SU-DHL-6 (cell line): Measurements from ENCODE around the gene C19orf81.
A peak's percentile ranks its signal among the peaks of the same experiment; 100 is the strongest.

Experiments used
- H2AFZ ChIP-seq: fragments of 200-600 bp; sonication (generic); 2 replicates; pipeline ENCODE4 v1.6.1; 2014; ENCODE audit warnings: low read depth, mild to moderate bottlenecking, moderate library complexity, mixed read lengths, antibody characterized with exemption, low read length; ENCODE audit not compliant: severe bottlenecking
- H3F3A ChIP-seq: fragments of 200-600 bp; shearing (Covaris generic); 2 replicates; pipeline ENCODE4 v1.6.0; 2016; ENCODE audit warnings: antibody characterized with exemption, mild to moderate bottlenecking; ENCODE audit not compliant: insufficient read depth
- H3K27ac ChIP-seq: fragments of 200-600 bp; sonication (generic); 2 replicates; pipeline ENCODE4 v1.5.1; 2016; ENCODE audit warnings: low read depth, mild to moderate bottlenecking, low read length, moderate library complexity, mixed read lengths
- H3K27me3 ChIP-seq: fragments of 200-600 bp; sonication (generic), shearing (Covaris generic); 2 replicates; pipeline ENCODE4 v1.6.0; 2014; ENCODE audit warnings: mild to moderate bottlenecking, low read length
- H3K36me3 ChIP-seq: fragments of 200-600 bp; sonication (generic); 2 replicates; pipeline ENCODE4 v1.6.1; 2014; ENCODE audit warnings: mild to moderate bottlenecking, low read length, mixed read lengths
- H3K4me2 ChIP-seq: fragments of 300-600, 200-600 bp; shearing (Covaris generic), sonication (generic); 2 replicates; pipeline ENCODE4 v1.6.0; 2014; ENCODE audit warnings: low read length, low read depth, mild to moderate bottlenecking; ENCODE audit not compliant: poor library complexity, severe bottlenecking
- H3K4me3 ChIP-seq: fragments of 200-600 bp; sonication (generic); 2 replicates; pipeline ENCODE4 v1.5.1; 2014; ENCODE audit warnings: antibody characterized with exemption, low read length, mild to moderate bottlenecking, mixed read lengths; ENCODE audit not compliant: insufficient read depth, poor library complexity, severe bottlenecking
- H3K79me2 ChIP-seq: fragments of 200-600 bp; sonication (generic); 2 replicates; pipeline ENCODE4 v1.6.1; 2014; ENCODE audit warnings: mild to moderate bottlenecking, low read length, moderate library complexity; ENCODE audit not compliant: insufficient read depth
- H3K9ac ChIP-seq: fragments of 200-600 bp; sonication (generic); 2 replicates; pipeline ENCODE4 v1.7.0; 2014; ENCODE audit warnings: mild to moderate bottlenecking, low read length
- H3K9me2 ChIP-seq: fragments of 200-600 bp; sonication (generic); replicated peaks from 2 replicates; pipeline ENCODE4 v1.6.1; 2014; ENCODE audit warnings: low read length; ENCODE audit not compliant: insufficient read depth
- H3K9me3 ChIP-seq: fragments of 200-600 bp; sonication (generic); 2 replicates; pipeline ENCODE4 v1.6.1; 2014; ENCODE audit warnings: low read length, mixed read lengths; ENCODE audit not compliant: insufficient read depth
- H4K20me1 ChIP-seq: fragments of 200-600 bp; sonication (generic); 2 replicates; pipeline ENCODE4 v1.6.1; 2014; ENCODE audit warnings: low read depth, mild to moderate bottlenecking, antibody characterized with exemption, low read length, moderate library complexity, mixed read lengths
- EZH2phosphoT487 ChIP-seq: fragments of 200-600 bp; sonication (generic), shearing (Covaris generic); conservative IDR thresholded peaks from 2 replicates; pipeline ENCODE4 v1.6.1; 2018; ENCODE audit warnings: mild to moderate bottlenecking, antibody characterized with exemption, low read length, moderate library complexity, mixed read lengths
- TF ChIP-seq, protein P1 (sequence below): fragments of 200-600 bp; sonication (generic); IDR thresholded peaks from one replicate; pipeline ENCODE4 v1.5.1; 2017; ENCODE audit warnings: antibody characterized with exemption, mild to moderate bottlenecking, low read length, moderate library complexity; ENCODE audit not compliant: insufficient read depth, poor library complexity, severe bottlenecking

The C19orf81 gene

DNA sequence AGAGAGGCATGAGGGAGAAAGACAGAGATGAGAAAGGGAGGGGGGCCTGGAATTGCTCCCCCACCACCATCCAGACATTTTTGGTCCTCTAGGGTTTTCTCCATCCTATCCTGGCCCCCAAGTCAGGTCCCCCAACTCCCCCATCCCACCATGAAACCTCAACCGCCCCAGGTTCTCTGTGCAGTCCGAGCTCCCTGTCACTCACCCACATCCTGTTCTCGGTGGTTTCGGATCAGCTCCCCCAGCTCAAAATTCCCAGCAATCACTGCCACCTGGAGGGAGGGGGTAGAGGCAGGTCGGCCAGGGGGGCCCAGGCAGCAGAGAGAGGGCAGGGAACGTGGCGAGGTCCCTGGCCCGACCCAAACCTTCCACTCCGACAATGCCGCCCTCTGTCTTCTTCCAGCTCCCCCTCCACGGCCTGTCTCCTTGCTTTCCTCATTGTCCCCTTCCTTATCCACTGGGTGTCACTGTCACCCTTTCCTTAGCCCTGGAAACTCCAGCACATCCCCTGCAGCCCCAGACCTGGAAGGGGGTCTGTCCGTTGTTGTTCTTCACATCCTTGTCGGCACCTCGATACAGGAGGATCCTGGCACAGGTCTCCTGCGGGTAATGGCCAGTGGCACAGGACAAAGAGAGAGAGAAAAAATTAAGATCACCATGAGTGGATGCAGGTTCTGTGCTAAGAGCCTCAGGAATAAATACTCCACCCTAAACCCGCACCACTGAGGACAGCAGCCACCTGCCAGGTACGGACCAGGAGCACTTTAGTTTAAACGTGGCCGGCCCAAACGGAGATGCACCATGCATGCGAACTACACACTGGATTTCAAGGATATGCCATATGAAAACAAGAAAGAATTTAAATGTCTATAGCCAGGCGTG, 54.9 kb downstream of the C19orf81 start:
- no peaks in the 10 kb centered on the region for H4K20me1 ChIP-seq
- no peak overlapping the region for H3K27ac ChIP-seq
- H3K9me3 ChIP-seq: no peaks in the 10 kb centered on the region
- H3K27me3 ChIP-seq: no peaks in the 10 kb centered on the region
- no peaks in the 10 kb centered on the region for H3F3A ChIP-seq
- no peak overlapping the region for H3K9ac ChIP-seq
- TF ChIP-seq, protein P1, sequence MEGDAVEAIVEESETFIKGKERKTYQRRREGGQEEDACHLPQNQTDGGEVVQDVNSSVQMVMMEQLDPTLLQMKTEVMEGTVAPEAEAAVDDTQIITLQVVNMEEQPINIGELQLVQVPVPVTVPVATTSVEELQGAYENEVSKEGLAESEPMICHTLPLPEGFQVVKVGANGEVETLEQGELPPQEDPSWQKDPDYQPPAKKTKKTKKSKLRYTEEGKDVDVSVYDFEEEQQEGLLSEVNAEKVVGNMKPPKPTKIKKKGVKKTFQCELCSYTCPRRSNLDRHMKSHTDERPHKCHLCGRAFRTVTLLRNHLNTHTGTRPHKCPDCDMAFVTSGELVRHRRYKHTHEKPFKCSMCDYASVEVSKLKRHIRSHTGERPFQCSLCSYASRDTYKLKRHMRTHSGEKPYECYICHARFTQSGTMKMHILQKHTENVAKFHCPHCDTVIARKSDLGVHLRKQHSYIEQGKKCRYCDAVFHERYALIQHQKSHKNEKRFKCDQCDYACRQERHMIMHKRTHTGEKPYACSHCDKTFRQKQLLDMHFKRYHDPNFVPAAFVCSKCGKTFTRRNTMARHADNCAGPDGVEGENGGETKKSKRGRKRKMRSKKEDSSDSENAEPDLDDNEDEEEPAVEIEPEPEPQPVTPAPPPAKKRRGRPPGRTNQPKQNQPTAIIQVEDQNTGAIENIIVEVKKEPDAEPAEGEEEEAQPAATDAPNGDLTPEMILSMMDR: no peak
- TF ChIP-seq EZH2phosphoT487: no peak
- H3K36me3 ChIP-seq: no peaks in the 10 kb centered on the region
- H3K79me2 ChIP-seq: no peaks in the 10 kb centered on the region
- no peak overlapping the region for H3K4me2 ChIP-seq
- H2AFZ ChIP-seq: no peak overlapping the region
- H3K4me3 ChIP-seq: no peak overlapping the region
- no peaks in the 10 kb centered on the region for H3K9me2 ChIP-seq

DNA sequence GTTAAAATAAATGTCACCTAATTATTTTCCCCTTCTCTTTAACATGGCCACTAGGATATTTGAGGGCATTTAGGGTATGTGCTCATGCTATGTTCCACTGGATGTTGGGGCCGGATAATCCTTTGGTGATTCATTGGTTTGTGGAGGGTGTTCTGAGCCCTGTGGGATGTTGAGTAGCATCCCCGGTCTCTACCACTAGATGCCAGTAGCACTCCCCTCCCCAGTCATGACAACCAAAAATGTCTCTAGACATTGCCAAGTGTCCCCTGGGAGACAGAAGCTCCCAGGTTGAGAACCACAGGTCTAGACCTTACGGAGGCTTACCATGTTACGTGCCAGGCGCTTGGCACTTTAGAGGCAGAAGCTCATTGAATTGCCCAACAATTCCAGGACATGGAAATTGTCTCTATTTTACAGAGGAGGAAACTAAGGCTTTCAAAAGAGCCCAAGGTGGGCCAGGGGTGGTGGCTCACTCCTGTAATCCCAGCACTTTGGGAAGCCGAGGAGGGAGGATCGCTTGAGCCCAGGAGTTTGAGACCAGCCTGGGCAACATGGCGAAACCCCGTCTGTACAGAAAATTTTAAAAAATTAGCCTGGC, 56.3 kb downstream of the C19orf81 start:
- H3K9me2 ChIP-seq: no peaks in the 10 kb centered on the region
- no peaks in the 10 kb centered on the region for H3F3A ChIP-seq
- no peaks in the 10 kb centered on the region for H4K20me1 ChIP-seq
- no peak overlapping the region for H3K4me2 ChIP-seq
- H3K79me2 ChIP-seq: no peaks in the 10 kb centered on the region
- no peaks in the 10 kb centered on the region for H3K9me3 ChIP-seq
- no peaks in the 10 kb centered on the region for H3K36me3 ChIP-seq
- no peaks in the 10 kb centered on the region for H3K27me3 ChIP-seq
- H2AFZ ChIP-seq: no peak overlapping the region
- no peak overlapping the region for H3K27ac ChIP-seq
- no peak overlapping the region for H3K4me3 ChIP-seq
- no peak overlapping the region for H3K9ac ChIP-seq
- TF ChIP-seq EZH2phosphoT487: no peak
- TF ChIP-seq, protein P1: peak; percentile 47

DNA sequence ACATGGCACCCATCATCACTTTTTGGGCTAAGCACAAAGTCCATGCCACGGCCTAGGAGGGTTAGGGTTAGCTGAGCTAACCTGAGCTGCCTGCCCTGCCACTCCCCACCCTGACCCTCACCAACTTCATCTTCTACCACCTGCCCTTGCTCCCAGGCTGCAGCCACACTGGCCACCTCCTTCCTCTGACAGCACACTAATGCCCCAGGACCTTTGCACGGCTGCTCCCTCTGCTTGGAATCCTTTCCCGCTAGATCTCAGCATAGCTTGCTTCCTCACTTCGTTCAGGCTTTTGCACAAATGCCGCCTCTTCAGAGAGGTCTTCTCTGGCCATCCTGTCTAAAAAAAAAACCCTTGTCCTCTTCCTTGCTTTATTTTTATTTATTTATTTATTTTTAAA, 57.1 kb downstream of the C19orf81 start:
- Histone ChIP-seq H3K79me2 (no peaks in the 10 kb centered on the region), H3K4me3 (no peak overlapping the region), H3K4me2 (no peak overlapping the region), H3K27me3 (no peaks in the 10 kb centered on the region), H3F3A (no peaks in the 10 kb centered on the region), H3K9ac (no peak overlapping the region), H3K9me2 (no peaks in the 10 kb centered on the region), H3K36me3 (no peaks in the 10 kb centered on the region), H3K27ac (no peak overlapping the region), H2AFZ (no peak overlapping the region), H3K9me3 (no peaks in the 10 kb centered on the region), H4K20me1 (no peaks in the 10 kb centered on the region)
- TF ChIP-seq EZH2phosphoT487: no peak
- TF ChIP-seq, protein P1: no peak
